GM18519 (cell line): ENCODE measurements around the gene MKLN1.
"Not testable (repeated sequence)": the region's sequence is repeated elsewhere in the genome, so short reads cannot be mapped to it uniquely, and the experiment has no call there.

Experiments used
- ATAC-seq: cut with Tn5 transposase; IDR thresholded peaks from one replicate; pipeline ENCODE4 v1.9.1; 2021; ENCODE audit warnings: mild to moderate bottlenecking, moderate library complexity; ENCODE audit not compliant: unreplicated experiment, low FRiP score

MKLN1 gene

DNA sequence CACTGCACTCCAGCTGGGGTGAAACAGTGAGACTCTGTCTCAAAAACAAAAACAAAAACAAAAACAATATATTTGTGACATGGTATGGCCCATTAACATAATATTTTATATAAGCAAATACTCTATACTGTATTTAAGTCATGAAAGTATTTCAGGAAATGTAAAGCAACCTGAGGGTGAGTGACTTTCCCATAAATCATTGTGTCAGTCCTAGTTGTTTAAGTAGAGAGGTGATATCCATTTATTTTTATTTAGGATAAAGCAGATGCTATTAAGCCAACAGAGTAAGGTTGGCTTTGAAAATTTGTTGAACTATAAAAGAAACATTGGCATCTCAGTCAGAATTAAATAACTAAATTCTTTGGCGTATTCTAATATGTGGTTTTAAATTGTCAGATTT lies 60.5 kb downstream of the MKLN1 start:
- ATAC-seq: no peak

DNA sequence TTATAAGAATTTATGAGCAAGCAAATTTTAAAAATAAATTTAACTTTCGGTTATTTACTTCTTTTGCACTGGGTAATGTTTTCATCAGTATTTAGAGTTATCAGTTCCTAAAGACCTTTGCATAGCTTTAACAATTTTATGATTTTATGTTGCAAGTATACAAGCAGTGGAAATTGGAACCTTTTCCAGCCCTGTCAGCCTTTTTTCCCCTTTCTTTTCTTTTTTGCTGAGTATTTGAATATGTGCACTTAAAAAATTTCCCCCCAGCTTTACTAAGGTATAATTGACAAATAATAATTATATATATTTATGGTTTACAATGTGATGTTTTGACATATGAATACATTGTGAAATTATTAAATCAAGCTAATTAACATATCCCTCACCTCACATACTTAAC lies 62.6 kb downstream of the MKLN1 start:
- ATAC-seq: no peak

DNA sequence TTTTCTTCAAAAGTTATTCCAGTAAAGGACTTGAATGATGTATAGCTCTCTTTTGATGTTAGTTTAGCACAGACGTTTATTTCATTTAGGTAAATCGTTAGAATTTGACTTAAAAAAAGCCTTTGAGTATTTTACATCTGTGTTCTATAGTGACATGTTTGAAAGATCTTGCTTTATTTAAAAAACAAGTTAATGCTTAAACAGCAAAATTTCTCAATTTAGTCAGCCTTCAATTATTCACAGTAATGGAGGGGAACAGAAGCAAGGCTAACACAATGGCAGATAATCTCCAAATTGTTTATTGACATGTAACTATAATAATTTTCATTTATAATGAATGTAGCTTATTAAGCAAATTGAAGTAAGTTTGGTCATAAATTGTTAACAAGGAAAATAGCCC lies 63.5 kb downstream of the MKLN1 start:
- ATAC-seq: no peak

GRCh38 chr7:131400681-131401176 lies 73.1 kb downstream of the MKLN1 start:
- ATAC-seq: no peak

DNA sequence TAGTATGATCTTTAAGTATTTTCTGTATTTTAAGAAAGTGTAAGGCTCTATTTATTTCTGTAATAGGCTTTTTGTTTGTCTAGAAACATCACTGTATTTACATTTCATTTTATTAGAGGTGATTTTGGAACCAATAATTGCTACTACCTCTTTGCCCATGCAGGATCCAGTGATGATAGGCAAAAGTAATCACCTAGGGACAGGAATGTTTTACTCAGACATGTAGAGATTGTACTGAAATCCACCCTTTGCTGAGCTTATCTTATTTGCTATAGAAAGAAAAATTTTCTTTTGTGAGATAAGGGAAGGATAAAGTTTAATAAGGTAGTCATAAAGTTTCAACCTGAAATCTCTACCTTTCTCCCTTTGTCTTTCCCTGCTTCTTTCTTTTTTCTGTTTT lies 73.5 kb downstream of the MKLN1 start:
- ATAC-seq: no peak

GRCh38 chr7:131403322-131403721 lies 75.6 kb downstream of the MKLN1 start:
- ATAC-seq: no peak

- no peak for ATAC-seq
Measured at GRCh38 chr7:131404226-131404911, 76.7 kb downstream of the MKLN1 start.

- no peak for ATAC-seq
Measured at GRCh38 chr7:131409129-131409766, 81.6 kb downstream of the MKLN1 start.

GRCh38 chr7:131412031-131412430 lies 84.4 kb downstream of the MKLN1 start:
- no peak for ATAC-seq

DNA sequence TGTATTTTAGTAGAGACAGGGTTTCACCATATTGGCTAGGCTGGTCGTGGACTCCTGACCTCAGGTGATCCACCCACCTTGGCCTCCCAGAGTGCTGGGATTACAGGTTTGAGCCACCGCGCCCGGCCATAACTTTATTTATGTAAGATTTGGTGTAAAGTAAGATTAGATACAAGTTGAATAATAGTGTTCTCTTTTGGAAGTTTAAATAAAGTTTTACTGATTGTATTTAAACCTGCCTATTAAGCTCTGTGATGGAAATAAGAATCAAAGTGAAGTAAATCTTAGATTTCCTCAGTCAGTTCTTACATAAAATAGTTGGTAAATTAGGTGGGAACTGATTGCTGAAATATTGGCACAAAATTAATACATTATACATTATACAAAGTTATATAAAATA lies 86.0 kb downstream of the MKLN1 start:
- ATAC-seq: no peak

- no peak for ATAC-seq
Measured at GRCh38 chr7:131424219-131424822, 96.6 kb downstream of the MKLN1 start.

DNA sequence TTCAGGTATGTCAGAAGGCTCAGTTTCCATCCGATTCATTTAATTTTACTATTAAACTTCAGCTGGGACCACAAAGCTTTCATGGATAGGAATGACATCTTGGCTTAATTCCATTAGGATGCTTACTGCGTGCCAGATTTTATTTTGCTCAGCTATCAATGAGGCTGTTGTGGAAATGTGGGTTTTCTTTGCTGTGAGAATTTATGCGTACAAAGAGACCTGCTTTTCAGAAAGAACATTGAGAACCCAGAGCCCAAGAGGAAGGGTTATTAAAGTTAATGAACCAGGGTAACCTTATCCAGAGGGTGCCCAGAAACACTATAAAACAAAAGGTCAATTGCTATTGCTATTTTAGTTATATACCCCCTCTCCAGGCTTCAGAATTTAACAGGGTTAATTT lies 98.3 kb downstream of the MKLN1 start:
- ATAC-seq: no peak

GRCh38 chr7:131430826-131431225 lies 103.2 kb downstream of the MKLN1 start:
- ATAC-seq: not testable (repeated sequence)

GRCh38 chr7:131431289-131431688 lies 103.6 kb downstream of the MKLN1 start:
- ATAC-seq: no peak

DNA sequence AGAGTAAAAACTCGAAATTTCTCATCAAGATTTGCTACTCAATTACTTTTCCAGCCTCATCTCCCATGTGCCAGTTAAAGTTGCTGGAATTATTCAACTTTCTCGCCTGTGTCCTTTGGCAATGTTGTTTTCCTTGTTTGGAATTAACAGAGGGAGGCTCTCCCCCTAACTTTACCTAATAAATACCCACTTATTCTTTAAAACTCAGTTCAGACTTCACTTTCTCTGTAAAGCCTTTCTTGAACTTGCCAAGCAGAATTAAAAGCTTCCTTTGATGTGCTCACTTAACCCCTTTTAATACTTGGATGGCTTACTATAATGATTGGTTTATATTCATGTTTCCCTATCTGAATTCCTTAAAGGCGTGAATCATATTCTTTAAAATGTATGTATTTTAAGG lies 104.1 kb downstream of the MKLN1 start:
- ATAC-seq: no peak

- ATAC-seq: no peak
Measured at GRCh38 chr7:131436384-131436783, 108.7 kb downstream of the MKLN1 start.

DNA sequence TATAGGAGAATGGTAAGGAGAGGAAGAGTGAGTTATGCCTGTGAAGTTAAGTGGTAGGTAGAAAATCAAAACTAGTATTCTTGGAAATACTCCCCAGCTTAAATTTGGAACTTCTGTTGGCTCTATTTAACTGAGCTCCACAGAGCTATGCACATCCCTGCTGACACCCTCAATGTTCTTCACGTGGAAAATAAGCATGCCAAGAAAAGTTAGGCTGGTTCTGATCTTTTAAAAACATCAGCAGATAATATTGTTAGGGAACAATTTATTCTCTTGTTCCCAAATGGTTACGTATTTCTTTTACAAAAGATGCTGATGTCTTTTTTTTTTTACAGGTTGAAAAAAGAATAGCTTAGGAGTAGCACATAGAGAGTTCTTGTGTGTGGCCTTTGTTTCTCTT lies 111.3 kb downstream of the MKLN1 start:
- no peak for ATAC-seq

DNA sequence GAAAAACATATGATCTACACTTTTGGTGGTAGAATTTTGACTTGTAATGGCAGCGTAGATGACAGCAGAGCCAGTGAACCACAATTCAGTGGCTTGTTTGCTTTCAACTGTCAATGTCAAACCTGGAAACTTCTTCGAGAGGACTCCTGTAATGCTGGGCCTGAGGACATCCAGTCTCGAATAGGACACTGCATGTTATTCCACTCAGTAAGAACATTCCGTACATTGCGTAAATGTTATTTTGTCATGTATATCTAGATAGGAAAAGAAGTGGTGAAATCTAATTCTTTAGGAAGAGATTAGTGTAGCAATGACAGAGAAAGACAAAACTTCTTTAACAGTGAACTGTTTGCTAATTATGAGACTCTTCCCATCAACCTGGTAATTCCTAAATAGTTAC lies 115.8 kb downstream of the MKLN1 start:
- ATAC-seq: no peak

- ATAC-seq: no peak
Measured at GRCh38 chr7:131444683-131445082, 117.0 kb downstream of the MKLN1 start.

DNA sequence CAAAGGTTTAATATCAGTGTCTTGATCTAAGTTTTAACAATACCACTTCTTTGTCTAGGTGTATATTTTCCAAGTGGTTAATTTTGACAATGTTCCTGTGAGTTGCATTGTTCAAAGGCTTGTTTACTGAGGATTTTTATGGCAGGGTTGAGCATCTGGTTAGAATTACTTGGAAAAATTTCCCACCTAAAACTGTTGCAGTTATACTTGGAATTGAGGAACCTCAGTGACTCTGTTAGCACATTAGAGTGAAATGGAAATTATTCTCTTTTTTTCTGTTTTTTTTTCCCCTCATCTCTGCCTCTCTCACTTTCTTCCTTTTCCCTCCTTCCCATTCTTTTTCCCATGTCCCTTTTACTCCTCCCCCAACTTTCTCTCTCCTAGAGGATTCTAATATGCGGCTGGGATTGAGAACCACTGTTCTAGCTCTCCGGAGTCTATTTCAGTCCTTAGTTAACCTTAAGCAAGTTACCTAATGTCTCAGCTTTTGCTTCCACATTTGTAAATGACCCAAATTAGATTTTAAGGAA lies 121.8 kb downstream of the MKLN1 start:
- ATAC-seq: no peak

GRCh38 chr7:131454498-131454897 lies 126.8 kb downstream of the MKLN1 start:
- no peak for ATAC-seq

GRCh38 chr7:131455001-131455400 lies 127.3 kb downstream of the MKLN1 start:
- no peak for ATAC-seq
